ENCODE measurements around the gene SEC14L5.

Gene SEC14L5

DNA sequence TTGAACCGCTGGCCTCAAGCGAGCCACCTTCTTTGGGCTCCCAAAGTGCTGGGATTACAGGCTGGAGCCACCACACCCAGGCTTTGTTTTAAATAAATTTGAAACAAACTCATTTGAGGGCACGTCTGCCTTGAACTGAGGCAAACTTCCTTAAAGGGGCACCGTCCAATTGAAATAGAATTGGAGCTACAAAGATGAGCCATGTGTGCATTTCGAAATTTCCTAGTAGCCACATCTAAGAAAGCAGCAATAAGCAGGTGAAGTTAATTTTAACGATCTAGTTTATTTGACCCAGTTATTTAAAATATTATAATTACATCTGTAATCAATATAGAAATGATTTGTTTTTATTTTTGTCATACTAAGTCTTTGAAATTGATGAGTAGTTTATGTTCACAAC, 108.4 kb downstream of the SEC14L5 start:
- TF ChIP-seq, protein P1, sequence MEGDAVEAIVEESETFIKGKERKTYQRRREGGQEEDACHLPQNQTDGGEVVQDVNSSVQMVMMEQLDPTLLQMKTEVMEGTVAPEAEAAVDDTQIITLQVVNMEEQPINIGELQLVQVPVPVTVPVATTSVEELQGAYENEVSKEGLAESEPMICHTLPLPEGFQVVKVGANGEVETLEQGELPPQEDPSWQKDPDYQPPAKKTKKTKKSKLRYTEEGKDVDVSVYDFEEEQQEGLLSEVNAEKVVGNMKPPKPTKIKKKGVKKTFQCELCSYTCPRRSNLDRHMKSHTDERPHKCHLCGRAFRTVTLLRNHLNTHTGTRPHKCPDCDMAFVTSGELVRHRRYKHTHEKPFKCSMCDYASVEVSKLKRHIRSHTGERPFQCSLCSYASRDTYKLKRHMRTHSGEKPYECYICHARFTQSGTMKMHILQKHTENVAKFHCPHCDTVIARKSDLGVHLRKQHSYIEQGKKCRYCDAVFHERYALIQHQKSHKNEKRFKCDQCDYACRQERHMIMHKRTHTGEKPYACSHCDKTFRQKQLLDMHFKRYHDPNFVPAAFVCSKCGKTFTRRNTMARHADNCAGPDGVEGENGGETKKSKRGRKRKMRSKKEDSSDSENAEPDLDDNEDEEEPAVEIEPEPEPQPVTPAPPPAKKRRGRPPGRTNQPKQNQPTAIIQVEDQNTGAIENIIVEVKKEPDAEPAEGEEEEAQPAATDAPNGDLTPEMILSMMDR (conservative IDR thresholded peaks at IDR 0.05; ENCODE audit: low read length), result no peak
- TF ChIP-seq EZH2phosphoT487 (IDR thresholded peaks at IDR 0.05; ENCODE audit: borderline replicate concordance), result no peak
- no peaks in the 10 kb centered on the region for H3K27me3 ChIP-seq (ENCODE audit: insufficient read depth, low read length, poor library complexity, severe bottlenecking)

More for the DNA sequence above, 108.4 kb downstream of the SEC14L5 start:
- no peak overlapping the region for H3K4me2 ChIP-seq (ENCODE audit: low read depth, low read length, poor library complexity, severe bottlenecking)
- no peaks in the 10 kb centered on the region for H4K20me1 ChIP-seq (ENCODE audit: insufficient read depth, low read length, poor library complexity, severe bottlenecking)
- no peaks in the 10 kb centered on the region for H3K9me3 ChIP-seq (ENCODE audit: insufficient read depth, low read depth, low read length)
- H3K4me1 ChIP-seq (ENCODE audit: insufficient read depth, low read length, poor library complexity, severe bottlenecking), result peaks cover 4% of the 10 kb centered on the region
- no peaks in the 10 kb centered on the region for H3F3A ChIP-seq (ENCODE audit: low read depth)
- no peak overlapping the region for H3K9ac ChIP-seq (ENCODE audit: low read depth, low read length, poor library complexity, severe bottlenecking)
- no peaks in the 10 kb centered on the region for H3K36me3 ChIP-seq (ENCODE audit: insufficient read depth, low read length)
- no peaks in the 10 kb centered on the region for H3K9me2 ChIP-seq (replicated peaks; ENCODE audit: low read depth, low read length)
- no peaks in the 10 kb centered on the region for H3K79me2 ChIP-seq (ENCODE audit: insufficient read depth, low read length)
- no peak overlapping the region for H2AFZ ChIP-seq (ENCODE audit: low read length)
- H3K4me3 ChIP-seq (ENCODE audit: low read length, poor library complexity, severe bottlenecking), result no peak overlapping the region

Data from Loucy (cell line).